ENCODE measurements around the gene ZNF160. TPM values are rescaled to one million over a fixed set of nuclear protein-coding genes. Genes with fewer than 3 reads are reported as not detected.

ZNF160 gene
- polyA plus RNA-seq, 2 of the 4 experiments (the other 2 are of a cell fraction), result 8.8 to 16.6 TPM

DNA sequence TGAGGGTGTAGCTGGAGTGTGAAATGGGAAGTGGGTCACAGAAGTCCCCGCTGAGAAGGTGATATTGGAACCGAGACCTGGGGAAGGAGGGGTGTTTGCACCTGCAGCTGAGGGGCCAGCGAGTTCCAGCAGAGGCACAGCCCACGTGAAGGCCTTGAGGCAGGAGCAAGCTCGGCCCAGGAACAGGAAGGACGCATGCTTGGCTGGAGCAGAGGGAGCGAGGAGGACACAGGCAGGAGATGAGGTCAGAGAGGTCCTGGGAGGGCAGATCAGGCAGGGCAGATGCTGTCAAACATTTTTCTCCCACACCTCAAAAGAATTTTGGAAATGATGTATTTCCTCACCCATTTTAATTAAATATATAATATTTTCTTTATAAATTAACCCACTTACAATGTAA is 20.2 kb upstream of the ZNF160 start:
- Histone ChIP-seq H3K4me2 (no peak overlapping the region), H3K9me3 (peaks cover 49% of the 10 kb centered on the region), H3K4me1 (no peaks in the 10 kb centered on the region), H3K4me3 (no peak overlapping the region), H3K27ac (no peak overlapping the region)
- no peak for TF ChIP-seq JUNB (IDR thresholded peaks at IDR 0.05)
- TF ChIP-seq, protein P1, sequence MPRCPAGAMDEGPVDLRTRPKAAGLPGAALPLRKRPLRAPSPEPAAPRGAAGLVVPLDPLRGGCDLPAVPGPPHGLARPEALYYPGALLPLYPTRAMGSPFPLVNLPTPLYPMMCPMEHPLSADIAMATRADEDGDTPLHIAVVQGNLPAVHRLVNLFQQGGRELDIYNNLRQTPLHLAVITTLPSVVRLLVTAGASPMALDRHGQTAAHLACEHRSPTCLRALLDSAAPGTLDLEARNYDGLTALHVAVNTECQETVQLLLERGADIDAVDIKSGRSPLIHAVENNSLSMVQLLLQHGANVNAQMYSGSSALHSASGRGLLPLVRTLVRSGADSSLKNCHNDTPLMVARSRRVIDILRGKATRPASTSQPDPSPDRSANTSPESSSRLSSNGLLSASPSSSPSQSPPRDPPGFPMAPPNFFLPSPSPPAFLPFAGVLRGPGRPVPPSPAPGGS (IDR thresholded peaks at IDR 0.05), result no peak
- under 1% methylated on average over 7 of the region's 7 CpGs for WGBS (ENCODE audit: missing lambda C conversion rate)
- ATAC-seq (no peak), DNase-seq (ENCODE audit: low read depth in 1 of 2, low spot score in 1 of 2) (no peak), FAIRE-seq (no peak)
- ChIA-PET CTCF (interaction anchor here (0.7 kb wide), 1 partner anchor 119 kb away, joined by 4 read pairs; no protein-coding TSS in a partner anchor), POLR2A (no interaction called here)

DNA sequence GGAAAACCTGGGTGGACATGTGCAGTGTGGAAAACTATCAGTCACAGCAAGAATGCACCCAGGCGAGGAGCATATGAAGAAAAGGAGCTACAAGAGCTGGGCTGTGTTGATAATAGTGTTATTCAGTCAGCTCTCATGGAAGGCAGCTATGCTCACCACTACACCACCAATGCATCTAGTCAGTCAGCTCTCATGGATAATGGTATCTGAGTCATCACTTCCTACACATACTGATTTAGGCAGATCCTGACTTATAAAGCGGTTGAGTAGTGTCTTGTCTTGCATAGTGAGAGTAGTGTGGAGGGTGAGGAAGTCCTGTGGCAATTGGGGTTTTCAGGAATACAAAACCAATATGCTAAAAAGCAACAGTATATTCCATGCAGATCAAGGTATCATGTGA is 9.1 kb upstream of the ZNF160 start:
- Histone ChIP-seq H3K4me2 (no peak overlapping the region), H3K4me3 (no peak overlapping the region), H3K27ac (no peak overlapping the region), H3K4me1 (no peaks in the 10 kb centered on the region), H3K9me3 (peaks cover 80% of the 10 kb centered on the region)
- 3% methylated on average over 2 of the region's 2 CpGs for WGBS (ENCODE audit: missing lambda C conversion rate)
- FAIRE-seq (no peak), DNase-seq (ENCODE audit: low read depth in 1 of 2, low spot score in 1 of 2) (no peak), ATAC-seq (no peak)
- TF ChIP-seq JUN (IDR thresholded peaks at IDR 0.05), result no peak
- no peak for TF ChIP-seq SREBF2 (IDR thresholded peaks at IDR 0.05)
- no peak for TF ChIP-seq BHLHE40 (IDR thresholded peaks at IDR 0.05; ENCODE audit: low read depth, low read length)
- no peak for TF ChIP-seq POLR2AphosphoS2 (conservative IDR thresholded peaks at IDR 0.05; ENCODE audit: low read length)
- no peak for TF ChIP-seq HOXB5 (CRISPR knock-in tag; IDR thresholded peaks at IDR 0.05)
- no peak for TF ChIP-seq ZC3H11A (IDR thresholded peaks at IDR 0.05)
- POLR2A ChIA-PET, result no interaction called here
- CTCF ChIA-PET, result no interaction called here

DNA sequence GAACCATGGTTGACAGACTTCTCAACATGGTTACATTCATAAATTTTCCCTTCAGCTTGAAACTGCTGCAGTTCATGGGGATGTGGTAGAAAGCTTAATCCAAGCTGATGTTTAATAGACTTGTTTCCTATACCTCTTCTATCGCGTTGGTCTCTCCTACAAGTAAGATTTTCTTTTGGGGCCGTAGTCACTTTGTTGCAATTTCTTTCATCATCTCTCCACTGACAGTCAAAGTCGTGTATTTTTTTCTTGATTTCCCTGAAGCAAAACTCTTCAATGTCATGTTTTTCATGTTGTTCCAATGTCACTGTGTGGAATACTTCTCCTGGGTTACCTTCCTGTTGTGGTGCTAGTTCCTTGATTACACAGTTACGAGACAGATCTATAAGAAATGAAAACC is 6.3 kb upstream of the ZNF160 start:
- ChIA-PET CTCF (no interaction called here), POLR2A (no interaction called here)
- FAIRE-seq (no peak), DNase-seq (ENCODE audit: low read depth in 1 of 2, low spot score in 1 of 2) (no peak), ATAC-seq (no peak)
- H3K9me3 ChIP-seq, result peaks cover 81% of the 10 kb centered on the region
- no peak overlapping the region for H3K27ac ChIP-seq
- H3K4me3 ChIP-seq, result no peak overlapping the region
- no peaks in the 10 kb centered on the region for H3K4me1 ChIP-seq
- no peak for TF ChIP-seq MAFK (IDR thresholded peaks at IDR 0.05; ENCODE audit: partially characterized antibody)
- TF ChIP-seq ESRRA (IDR thresholded peaks at IDR 0.05; ENCODE audit: borderline replicate concordance, low read length), result no peak
- no peak for TF ChIP-seq HEYL (CRISPR knock-in tag; IDR thresholded peaks at IDR 0.05)
- no peak for TF ChIP-seq RNF2 (IDR thresholded peaks at IDR 0.05; ENCODE audit: borderline replicate concordance, low read depth)
- TF ChIP-seq SREBF2 (IDR thresholded peaks at IDR 0.05), result no peak
- TF ChIP-seq GATA3 (IDR thresholded peaks at IDR 0.05; ENCODE audit: borderline replicate concordance), result no peak
- no peak for TF ChIP-seq FOSB (CRISPR knock-in tag; IDR thresholded peaks at IDR 0.05)
- no peak for TF ChIP-seq RCOR1 (IDR thresholded peaks at IDR 0.05; ENCODE audit: low read depth, low read length)
- TF ChIP-seq TFCP2L1 (CRISPR knock-in tag; IDR thresholded peaks at IDR 0.05), result no peak
- TF ChIP-seq, protein P2, sequence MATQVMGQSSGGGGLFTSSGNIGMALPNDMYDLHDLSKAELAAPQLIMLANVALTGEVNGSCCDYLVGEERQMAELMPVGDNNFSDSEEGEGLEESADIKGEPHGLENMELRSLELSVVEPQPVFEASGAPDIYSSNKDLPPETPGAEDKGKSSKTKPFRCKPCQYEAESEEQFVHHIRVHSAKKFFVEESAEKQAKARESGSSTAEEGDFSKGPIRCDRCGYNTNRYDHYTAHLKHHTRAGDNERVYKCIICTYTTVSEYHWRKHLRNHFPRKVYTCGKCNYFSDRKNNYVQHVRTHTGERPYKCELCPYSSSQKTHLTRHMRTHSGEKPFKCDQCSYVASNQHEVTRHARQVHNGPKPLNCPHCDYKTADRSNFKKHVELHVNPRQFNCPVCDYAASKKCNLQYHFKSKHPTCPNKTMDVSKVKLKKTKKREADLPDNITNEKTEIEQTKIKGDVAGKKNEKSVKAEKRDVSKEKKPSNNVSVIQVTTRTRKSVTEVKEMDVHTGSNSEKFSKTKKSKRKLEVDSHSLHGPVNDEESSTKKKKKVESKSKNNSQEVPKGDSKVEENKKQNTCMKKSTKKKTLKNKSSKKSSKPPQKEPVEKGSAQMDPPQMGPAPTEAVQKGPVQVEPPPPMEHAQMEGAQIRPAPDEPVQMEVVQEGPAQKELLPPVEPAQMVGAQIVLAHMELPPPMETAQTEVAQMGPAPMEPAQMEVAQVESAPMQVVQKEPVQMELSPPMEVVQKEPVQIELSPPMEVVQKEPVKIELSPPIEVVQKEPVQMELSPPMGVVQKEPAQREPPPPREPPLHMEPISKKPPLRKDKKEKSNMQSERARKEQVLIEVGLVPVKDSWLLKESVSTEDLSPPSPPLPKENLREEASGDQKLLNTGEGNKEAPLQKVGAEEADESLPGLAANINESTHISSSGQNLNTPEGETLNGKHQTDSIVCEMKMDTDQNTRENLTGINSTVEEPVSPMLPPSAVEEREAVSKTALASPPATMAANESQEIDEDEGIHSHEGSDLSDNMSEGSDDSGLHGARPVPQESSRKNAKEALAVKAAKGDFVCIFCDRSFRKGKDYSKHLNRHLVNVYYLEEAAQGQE (IDR thresholded peaks at IDR 0.05), result no peak
- H3K4me2 ChIP-seq, result no peak overlapping the region
- WGBS (ENCODE audit: missing lambda C conversion rate), result 3% methylated on average over 5 of the region's 5 CpGs

DNA sequence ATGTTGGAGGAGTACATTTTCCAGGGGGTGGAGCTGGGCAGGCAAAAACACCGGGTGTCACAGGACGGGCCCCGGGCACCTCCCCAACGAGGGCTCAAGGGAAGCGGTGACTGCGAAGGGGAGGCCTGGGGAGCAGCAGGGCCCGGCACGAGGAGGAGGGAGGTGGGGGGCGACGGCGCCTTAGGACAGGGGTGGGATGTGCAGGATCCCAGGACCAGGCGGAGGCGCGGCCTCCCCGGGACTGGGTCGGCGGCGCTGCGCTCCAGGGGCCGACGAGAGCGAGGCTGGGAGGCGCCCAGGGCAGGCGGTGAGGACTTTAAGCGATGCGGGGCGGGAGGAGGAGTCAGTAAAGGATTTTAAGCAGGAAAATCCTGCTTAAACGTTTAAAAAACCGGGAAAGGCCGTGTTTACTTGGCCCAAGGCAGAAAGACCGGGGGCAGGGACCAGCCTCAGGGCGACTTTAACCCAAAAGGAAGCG is 427 bp downstream of the ZNF160 start:
- CTCF ChIA-PET, result no interaction called here
- Histone ChIP-seq H3K4me2 (peak overlapping the region; percentile 69), H3K4me1 (no peaks in the 10 kb centered on the region), H3K9me3 (peaks cover 71% of the 10 kb centered on the region), H3K4me3 (peak overlapping the region; percentile 69), H3K27ac (peak overlapping the region; percentile 71 to 91)
- FAIRE-seq (no peak), ATAC-seq (peak; percentile 62 to 64), DNase-seq (ENCODE audit: low read depth in 1 of 2, low spot score in 1 of 2) (peak in 1 of 2 experiments; percentile 29)
- POLR2A ChIA-PET, result no interaction called here
- 8% methylated on average over 31 of the region's 33 CpGs for WGBS (ENCODE audit: missing lambda C conversion rate)
- 0 out of 2 replicates have a peak, but pooled peaks have one; percentile 69 for TF ChIP-seq PHF8 (IDR thresholded peaks at IDR 0.05; ENCODE audit: borderline replicate concordance, low read depth)
- TF ChIP-seq RAD21 (conservative IDR thresholded peaks at IDR 0.05 in 1 of 2, IDR thresholded peaks at IDR 0.05 in 1 of 2), result no peak
- TF ChIP-seq, protein P3, sequence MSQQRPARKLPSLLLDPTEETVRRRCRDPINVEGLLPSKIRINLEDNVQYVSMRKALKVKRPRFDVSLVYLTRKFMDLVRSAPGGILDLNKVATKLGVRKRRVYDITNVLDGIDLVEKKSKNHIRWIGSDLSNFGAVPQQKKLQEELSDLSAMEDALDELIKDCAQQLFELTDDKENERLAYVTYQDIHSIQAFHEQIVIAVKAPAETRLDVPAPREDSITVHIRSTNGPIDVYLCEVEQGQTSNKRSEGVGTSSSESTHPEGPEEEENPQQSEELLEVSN (IDR thresholded peaks at IDR 0.05; ENCODE audit: borderline replicate concordance, low read depth), result 0 out of 2 replicates have a peak, but pooled peaks have one; percentile 9
- TF ChIP-seq NPAS2 (CRISPR knock-in tag; IDR thresholded peaks at IDR 0.05; ENCODE audit: borderline replicate concordance), result no peak
